Stimulated activated CD8-positive, alpha-beta memory T cell treated with anti-CD3 and anti-CD28 coated beads, Interleukin-15, amount 100 ng/mL, for 48 hours (primary cell): ENCODE results near the gene G0S2.
"Not testable (repeated sequence)": the region's sequence is repeated elsewhere in the genome, so short reads cannot be mapped to it uniquely, and the experiment has no call there.

ENCODE experiments used
- DNase-seq, 2 donors: peaks; one replicate each; pipeline ENCODE4 v3.0.0-alpha.2; 2020; ENCODE audit warnings: low read depth in 2 of 2

G0S2 gene

GRCh38 chr1:209675565-209676154 is 448 bp downstream of the G0S2 start:
- DNase-seq: no peak

GRCh38 chr1:209678981-209679539 is 3.8 kb downstream of the G0S2 start:
- no peak for DNase-seq

DNA sequence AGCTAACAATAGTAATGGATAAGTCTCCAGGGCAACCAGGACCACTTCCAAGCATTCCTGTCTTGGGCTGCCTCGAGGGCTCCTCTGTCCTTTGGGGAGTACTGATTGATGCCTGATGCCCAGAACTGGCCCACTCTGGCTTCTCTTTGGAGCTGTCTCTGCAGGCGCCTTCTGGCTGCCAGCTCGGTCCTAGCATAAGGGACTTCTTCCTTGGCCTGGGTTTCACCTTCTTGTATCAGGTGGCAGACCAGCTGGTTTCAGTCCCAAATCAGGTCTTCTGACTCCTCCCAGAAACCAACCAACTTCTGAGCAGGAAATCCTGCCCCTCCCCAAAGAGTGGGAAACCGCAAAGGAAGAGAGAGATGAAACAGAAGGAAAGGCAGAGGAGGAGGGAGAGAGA is 10.6 kb downstream of the G0S2 start:
- no peak for DNase-seq

DNA sequence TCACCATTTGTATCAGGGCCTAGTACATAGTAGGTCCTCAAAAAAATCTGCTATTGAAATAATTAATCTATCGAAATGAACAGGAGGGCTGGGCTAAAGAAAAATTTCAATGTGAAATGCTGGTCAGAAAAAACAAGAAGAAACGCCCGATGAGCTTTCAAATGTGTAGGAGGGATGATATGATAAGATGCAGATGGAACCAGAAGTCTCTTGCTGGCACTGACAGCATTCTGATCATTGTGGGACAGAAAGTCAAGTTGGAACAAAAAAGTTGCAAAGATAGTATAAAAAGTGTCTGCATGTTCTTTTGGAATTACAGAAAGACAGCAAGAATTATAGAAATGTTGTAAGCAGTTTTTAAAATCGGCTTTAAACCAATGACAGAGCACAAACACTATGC is 11.1 kb downstream of the G0S2 start:
- DNase-seq: no peak

DNA sequence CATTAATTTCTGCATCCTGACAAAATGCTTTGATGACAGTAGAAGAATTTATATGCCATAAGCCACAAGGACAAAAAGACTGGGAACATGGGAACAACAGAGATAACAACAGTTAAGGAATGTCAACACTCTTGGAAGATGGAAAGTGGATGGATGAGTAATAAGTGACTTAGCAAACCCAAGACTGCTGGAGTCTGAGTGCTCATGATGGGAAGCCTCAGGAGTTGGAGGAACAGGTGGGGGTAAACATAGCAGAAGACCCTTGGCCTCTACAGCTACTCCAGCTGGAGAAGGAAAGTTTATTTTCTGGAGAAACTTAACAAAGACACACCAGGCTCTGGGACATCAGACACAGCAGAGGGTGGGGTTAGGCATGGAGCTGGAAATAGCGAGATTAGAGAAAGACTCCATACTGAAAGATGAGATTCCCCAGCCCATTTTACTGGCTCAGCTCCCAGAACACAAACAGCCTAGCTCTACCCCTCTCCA is 13.6 kb downstream of the G0S2 start:
- no peak for DNase-seq

GRCh38 chr1:209689477-209689876 is 14.3 kb downstream of the G0S2 start:
- no peak for DNase-seq

DNA sequence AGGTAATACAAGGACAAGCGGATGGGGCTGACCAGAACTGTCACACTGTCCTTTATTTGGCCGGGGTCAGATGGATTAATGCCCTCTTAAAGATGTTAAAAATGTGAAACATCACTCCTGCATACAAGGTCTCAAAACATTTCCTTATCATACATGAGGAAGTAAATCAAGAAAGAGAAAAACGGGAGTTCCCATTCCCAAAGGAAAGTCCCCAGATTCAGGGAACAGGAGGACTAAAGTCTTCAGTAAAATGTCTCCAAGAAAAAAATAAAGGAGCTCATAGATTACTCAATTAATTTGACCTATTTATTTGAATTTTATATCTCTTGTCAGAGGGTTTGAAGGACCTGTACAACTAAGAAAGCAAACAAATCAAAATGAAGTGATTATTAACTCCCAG is 16.0 kb downstream of the G0S2 start:
- no peak for DNase-seq

- no peak for DNase-seq
These were observed 17.1 kb downstream of the G0S2 start for GRCh38 chr1:209692296-209692695.

GRCh38 chr1:209692745-209693504 is 17.7 kb downstream of the G0S2 start:
- peak; percentile 37 to 52 for DNase-seq

DNA sequence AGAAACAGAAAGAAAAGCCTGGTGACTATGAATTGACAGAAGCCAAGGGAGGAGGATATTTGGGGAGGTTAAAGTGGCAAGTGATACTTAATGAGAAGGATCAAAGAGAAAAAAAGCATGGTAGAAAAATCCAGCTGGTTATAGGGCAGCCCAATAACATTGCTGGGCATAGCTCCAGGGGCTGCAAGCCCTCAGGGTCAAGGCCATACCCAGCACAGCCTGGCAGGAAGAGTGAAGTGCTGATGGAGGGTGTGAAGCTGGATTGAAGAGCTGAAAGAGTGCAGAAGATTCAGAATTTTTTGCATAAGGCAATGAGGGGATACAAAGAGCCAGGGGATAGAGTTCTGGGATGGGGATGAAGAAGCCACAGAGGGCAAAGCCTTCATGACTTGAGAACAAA is 21.5 kb downstream of the G0S2 start:
- DNase-seq: no peak

GRCh38 chr1:209697126-209697525 is 21.9 kb downstream of the G0S2 start:
- no peak for DNase-seq

GRCh38 chr1:209700686-209701085 is 25.5 kb downstream of the G0S2 start:
- not testable (repeated sequence) for DNase-seq

DNA sequence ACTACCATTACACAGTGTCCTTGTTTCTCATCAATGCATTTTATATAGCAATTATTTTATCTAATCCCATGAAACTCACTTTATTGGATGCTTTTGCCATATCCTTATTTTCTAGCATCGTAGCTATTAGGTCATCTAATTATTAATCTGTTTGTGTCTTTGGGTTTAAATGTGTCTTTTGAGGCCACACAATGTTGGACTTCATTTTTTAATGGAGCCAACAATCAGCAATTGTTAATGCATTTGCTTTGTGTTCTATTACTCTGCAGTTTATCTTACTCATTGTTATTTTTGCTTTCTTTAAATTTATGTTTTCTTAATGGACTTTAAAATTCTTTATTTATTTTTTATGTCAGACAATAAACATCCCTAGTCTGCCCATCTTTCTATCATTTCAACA is 27.6 kb downstream of the G0S2 start:
- no peak for DNase-seq

DNA sequence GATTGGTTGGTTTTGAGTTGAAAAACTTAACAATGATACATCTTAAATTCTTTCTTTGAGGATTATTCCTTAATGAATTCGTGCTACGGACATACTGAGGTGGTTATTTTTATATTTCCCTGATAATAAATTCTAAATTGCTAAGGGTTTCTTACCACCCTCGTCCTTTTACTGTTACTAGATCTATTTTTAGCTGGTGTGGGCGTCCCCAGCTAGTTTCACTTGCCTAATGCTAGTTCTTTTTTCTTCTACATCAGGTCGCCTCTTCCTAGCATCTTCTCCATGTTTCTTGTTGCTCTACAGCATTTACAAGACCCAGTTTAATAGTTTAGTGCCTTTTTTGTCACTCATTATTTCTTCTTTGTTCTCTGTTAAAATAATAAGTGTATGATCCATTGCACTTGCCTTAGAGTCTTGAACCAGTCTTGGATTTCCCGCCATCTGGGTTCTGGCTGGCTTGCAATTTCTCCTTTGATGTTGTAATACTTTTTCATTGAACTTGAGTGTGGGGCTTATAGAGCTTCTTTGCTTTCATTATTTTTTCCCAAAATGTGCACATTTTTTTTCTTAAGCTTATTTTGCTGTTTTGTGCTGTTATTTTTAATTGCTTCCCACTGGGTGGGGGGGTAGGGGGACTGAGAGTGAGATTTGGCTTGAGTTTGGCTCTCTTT is 28.8 kb downstream of the G0S2 start:
- DNase-seq: no peak

- no peak for DNase-seq
These were observed 29.4 kb downstream of the G0S2 start, which contains the start of gene HSD11B1 for GRCh38 chr1:209704584-209704983. Gene HSD11B1 (plus strand): TSS chr1:209704846. CDS start chr1:209704943, 97 bp downstream.

DNA sequence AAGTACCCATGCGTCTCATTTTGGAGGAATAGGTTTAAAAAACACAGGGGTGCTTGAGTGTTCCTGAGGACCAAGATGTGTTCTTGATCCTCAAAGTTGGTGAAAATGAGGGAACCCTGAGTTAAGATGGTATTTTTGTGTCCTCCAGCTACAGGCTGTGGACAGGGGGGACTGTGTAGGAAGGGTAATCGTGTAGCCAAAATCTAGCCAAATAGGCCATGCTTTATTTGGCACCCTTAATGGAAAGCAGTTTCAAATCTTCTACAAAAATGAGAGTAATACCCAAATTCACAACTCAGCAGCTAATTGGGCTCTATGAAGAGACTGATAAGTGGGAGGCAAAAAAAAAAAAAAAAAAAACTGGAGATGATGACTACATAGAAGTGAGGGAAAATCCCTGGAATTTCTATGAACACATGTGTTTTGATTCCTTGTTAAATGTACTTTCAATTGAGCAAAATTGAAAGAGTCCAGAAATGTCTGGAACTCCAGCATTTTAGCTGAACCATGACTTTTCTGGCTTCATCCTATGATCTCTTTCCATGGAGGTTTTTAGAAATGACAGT is 29.9 kb downstream of the G0S2 start:
- DNase-seq: no peak

DNA sequence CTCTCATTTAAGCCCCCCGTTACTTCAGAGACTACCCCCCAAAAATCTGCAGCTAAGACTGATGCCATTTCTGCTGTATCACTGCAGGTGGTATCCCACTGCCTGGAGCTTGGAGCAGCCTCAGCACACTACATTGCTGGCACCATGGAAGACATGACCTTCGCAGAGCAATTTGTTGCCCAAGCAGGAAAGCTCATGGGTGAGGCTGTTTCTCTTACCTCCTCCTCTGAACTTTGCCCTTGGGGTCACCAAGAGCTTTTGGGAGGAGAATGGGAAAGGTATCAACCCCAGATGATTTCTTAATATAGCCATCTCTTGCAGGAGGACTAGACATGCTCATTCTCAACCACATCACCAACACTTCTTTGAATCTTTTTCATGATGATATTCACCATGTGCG is 31.4 kb downstream of the G0S2 start:
- DNase-seq: no peak

- no peak for DNase-seq
These were observed 32.1 kb downstream of the G0S2 start for GRCh38 chr1:209707308-209707707.

- DNase-seq: no peak
These were observed 33.1 kb downstream of the G0S2 start for GRCh38 chr1:209708297-209708696.

- no peak for DNase-seq
These were observed 34.9 kb downstream of the G0S2 start for GRCh38 chr1:209710093-209710492.

DNA sequence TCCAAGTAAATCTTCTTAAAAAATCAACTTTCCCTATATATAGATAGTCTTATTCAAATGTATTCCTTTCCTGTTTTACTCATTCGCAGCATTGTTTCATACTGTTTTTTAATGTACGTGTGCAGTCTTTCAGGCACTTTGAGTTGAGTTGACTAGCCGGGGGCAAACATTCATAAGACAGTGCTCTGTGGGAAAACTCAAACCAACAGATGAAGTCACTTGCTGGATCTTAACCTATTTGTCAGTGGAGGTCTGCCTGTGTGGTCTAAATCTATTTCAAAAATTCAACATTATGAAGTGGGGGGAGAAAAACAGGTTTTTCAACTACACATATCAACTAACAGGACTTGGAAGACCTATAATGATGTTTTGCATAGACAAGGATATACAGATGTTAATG is 35.6 kb downstream of the G0S2 start:
- no peak for DNase-seq

GRCh38 chr1:209714338-209714737 is 39.1 kb downstream of the G0S2 start:
- no peak for DNase-seq
